ENCODE data around the gene GRIA1. TPM values are rescaled to one million over a fixed set of nuclear protein-coding genes. Genes with fewer than 3 reads are reported as not detected.

The GRIA1 gene
- total and polyA plus RNA-seq, 8 donors: 0.04 to 0.22 (median 0.05) TPM; not detected in 3

DNA sequence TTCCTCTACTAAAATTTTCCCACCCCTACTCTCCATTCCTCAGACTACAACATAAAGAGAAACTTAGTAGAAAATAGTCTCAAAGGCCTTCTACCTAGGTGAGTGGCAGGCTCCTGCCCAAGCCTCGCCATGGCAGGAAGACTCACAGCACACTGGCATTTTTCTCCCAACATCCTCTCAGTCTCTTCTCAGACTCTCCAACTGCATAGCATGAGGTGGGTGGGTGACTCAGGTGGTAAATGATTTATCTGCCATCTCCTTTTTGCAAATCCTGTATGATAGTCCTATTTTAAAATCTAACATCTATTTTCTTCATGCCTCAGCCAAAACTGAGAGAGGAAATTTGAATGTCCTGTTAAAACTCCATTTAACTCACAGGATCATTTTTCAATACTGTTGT, 33.5 kb upstream of the GRIA1 start:
- H3K4me1 ChIP-seq: no peaks in the 10 kb centered on the region
- H3K27me3 ChIP-seq: no peaks in the 10 kb centered on the region
- ATAC-seq (no peak), DNase-seq (no peak), FAIRE-seq (no peak)
- no peaks in the 10 kb centered on the region for H3K9me3 ChIP-seq
- intact Hi-C loops (cut with DNase I): no loop called here
- no peaks in the 10 kb centered on the region for H3K36me3 ChIP-seq
- no peak overlapping the region for H3K27ac ChIP-seq
- TF ChIP-seq, protein P1, sequence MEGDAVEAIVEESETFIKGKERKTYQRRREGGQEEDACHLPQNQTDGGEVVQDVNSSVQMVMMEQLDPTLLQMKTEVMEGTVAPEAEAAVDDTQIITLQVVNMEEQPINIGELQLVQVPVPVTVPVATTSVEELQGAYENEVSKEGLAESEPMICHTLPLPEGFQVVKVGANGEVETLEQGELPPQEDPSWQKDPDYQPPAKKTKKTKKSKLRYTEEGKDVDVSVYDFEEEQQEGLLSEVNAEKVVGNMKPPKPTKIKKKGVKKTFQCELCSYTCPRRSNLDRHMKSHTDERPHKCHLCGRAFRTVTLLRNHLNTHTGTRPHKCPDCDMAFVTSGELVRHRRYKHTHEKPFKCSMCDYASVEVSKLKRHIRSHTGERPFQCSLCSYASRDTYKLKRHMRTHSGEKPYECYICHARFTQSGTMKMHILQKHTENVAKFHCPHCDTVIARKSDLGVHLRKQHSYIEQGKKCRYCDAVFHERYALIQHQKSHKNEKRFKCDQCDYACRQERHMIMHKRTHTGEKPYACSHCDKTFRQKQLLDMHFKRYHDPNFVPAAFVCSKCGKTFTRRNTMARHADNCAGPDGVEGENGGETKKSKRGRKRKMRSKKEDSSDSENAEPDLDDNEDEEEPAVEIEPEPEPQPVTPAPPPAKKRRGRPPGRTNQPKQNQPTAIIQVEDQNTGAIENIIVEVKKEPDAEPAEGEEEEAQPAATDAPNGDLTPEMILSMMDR (IDR thresholded peaks at IDR 0.05): no peak
- no peak overlapping the region for H3K4me3 ChIP-seq
- WGBS, 2 donors: 86 to 96% methylated on average over 1 of the region's 1 CpG

DNA sequence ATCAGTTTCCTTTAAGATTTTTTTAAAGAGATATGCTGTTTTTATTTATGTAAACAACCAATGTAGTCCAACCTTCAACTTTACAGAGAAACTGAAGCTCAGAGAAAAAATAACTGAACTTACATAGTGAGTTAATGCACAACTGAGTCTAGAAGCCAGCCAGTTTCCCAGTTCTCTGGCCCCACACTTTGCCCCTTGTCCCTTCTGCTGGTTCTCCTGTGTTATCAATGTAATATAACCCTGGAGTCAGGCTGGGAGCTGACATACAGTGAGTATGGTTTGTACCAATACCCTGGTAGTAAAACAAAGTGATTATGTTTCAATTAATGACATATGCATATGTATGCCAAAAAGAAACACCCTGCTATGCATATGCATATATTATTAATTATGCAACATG, 32.2 kb upstream of the GRIA1 start:
- Histone ChIP-seq H3K27me3 (no peaks in the 10 kb centered on the region), H3K4me3 (no peak overlapping the region), H3K9me3 (no peaks in the 10 kb centered on the region), H3K4me1 (no peaks in the 10 kb centered on the region), H3K27ac (no peak overlapping the region), H3K36me3 (no peaks in the 10 kb centered on the region)
- FAIRE-seq (no peak), DNase-seq (no peak), ATAC-seq (no peak)
- intact Hi-C loops (cut with DNase I): no loop called here
- TF ChIP-seq, protein P1 (IDR thresholded peaks at IDR 0.05): no peak

- Histone ChIP-seq H3K27me3 (no peaks in the 10 kb centered on the region), H3K27ac (no peak overlapping the region), H3K4me3 (no peak overlapping the region), H3K9me3 (no peaks in the 10 kb centered on the region), H3K4me1 (no peaks in the 10 kb centered on the region), H3K36me3 (no peaks in the 10 kb centered on the region)
- ATAC-seq: no peak
- DNase-seq: no peak
- intact Hi-C loops (cut with DNase I): no loop called here
- TF ChIP-seq, protein P1 (IDR thresholded peaks at IDR 0.05): no peak
- FAIRE-seq: no peak
Observed at GRCh38 chr5:153459051-153459743, 31.3 kb upstream of the GRIA1 start.

- TF ChIP-seq, protein P1 (IDR thresholded peaks at IDR 0.05): no peak
- H3K36me3 ChIP-seq: no peaks in the 10 kb centered on the region
- H3K4me1 ChIP-seq: no peaks in the 10 kb centered on the region
- ATAC-seq (no peak), DNase-seq (no peak), FAIRE-seq (no peak)
- H3K27me3 ChIP-seq: no peaks in the 10 kb centered on the region
- no peak overlapping the region for H3K27ac ChIP-seq
- intact Hi-C loops (cut with DNase I): no loop called here
- 51 to 63% methylated on average over 3 of the region's 3 CpGs for whole genome bisulfite sequencing, 2 donors
- no peaks in the 10 kb centered on the region for H3K9me3 ChIP-seq
- no peak overlapping the region for H3K4me3 ChIP-seq
Observed at GRCh38 chr5:153460421-153460820, 30.0 kb upstream of the GRIA1 start.

GRCh38 chr5:153461341-153461740, 29.1 kb upstream of the GRIA1 start:
- ATAC-seq: no peak
- no peaks in the 10 kb centered on the region for H3K4me1 ChIP-seq
- H3K36me3 ChIP-seq: no peaks in the 10 kb centered on the region
- no peak for DNase-seq
- intact Hi-C loops (cut with DNase I): no loop called here
- no peak overlapping the region for H3K27ac ChIP-seq
- 55 to 71% methylated on average over 2 of the region's 2 CpGs for WGBS, 2 donors
- H3K9me3 ChIP-seq: no peaks in the 10 kb centered on the region
- H3K27me3 ChIP-seq: no peaks in the 10 kb centered on the region
- H3K4me3 ChIP-seq: no peak overlapping the region
- TF ChIP-seq, protein P1 (IDR thresholded peaks at IDR 0.05): no peak
- no peak for FAIRE-seq
